Endothelial cell of umbilical vein (primary cell): Measurements from ENCODE around the gene GCH1. TPM values are rescaled to one million over a fixed set of nuclear protein-coding genes. Genes with fewer than 3 reads are reported as not detected.

Source experiments
- BruUV-seq: library from RNA; stranded (reverse); fragments of 400-500 nt; replicated peaks from 2 replicates; lab custom pipeline; 2021; lab: Mats Ljungman, UMichigan
- CTCF ChIA-PET: fragments of 300-600, 350-600 bp; sonication (Branson Sonifier 250); formaldehyde crosslinking; loops from one replicate; lab custom pipeline; 2021; ENCODE audit warnings: antibody characterized with exemption, inconsistent platforms; lab: Charles Lee
- POLR2A ChIA-PET: fragments of 300-600, 350-600 bp; sonication (Branson Sonifier 250); formaldehyde crosslinking; loops from one replicate; lab custom pipeline; 2021; ENCODE audit warnings: antibody characterized with exemption, inconsistent platforms; lab: Charles Lee
- DNase-seq: peaks from one replicate; pipeline ENCODE4 v3.0.0-alpha.2; 2011; ENCODE audit warnings: low read depth, low spot score
- FAIRE-seq: peaks from 2 replicates; lab custom pipeline; 2011; peaks lifted over from hg19 to GRCh38; lab: Jason Lieb, UNC
- H2AFZ ChIP-seq: 2 replicates; pipeline ENCODE4 v1.6.0; 2012; ENCODE audit warnings: low read depth, low read length, control low read depth, inconsistent platforms
- H3K27ac ChIP-seq: 2 replicates; pipeline ENCODE4 v1.5.1; 2011; ENCODE audit warnings: low read depth, mild to moderate bottlenecking, control low read depth, low read length, moderate library complexity; ENCODE audit not compliant: insufficient read depth
- H3K27me3 ChIP-seq, 2 experiments: 2 replicates each; pipeline versions ENCODE4 v1.6.0 to v1.6.1; 2011; ENCODE audit warnings: low read length in 2 of 2, mixed read lengths in 1 of 2; ENCODE audit not compliant: control insufficient read depth in 2 of 2, insufficient read depth in 2 of 2
- H3K36me3 ChIP-seq, 2 experiments: 2 replicates in 1 of 2; 3 replicates in 1 of 2; pipeline ENCODE4 v1.5.1; 2011; ENCODE audit warnings: low read length in 2 of 2, mild to moderate bottlenecking in 1 of 2, moderate library complexity in 1 of 2; ENCODE audit not compliant: control insufficient read depth in 2 of 2, insufficient read depth in 2 of 2; ENCODE audit errors: extremely low read depth in 1 of 2
- H3K4me1 ChIP-seq: 3 replicates; pipeline ENCODE4 v1.5.1; 2011; ENCODE audit warnings: mild to moderate bottlenecking, low read length; ENCODE audit not compliant: control insufficient read depth, insufficient read depth; ENCODE audit errors: extremely low read depth
- H3K4me2 ChIP-seq: 2 replicates; pipeline ENCODE4 v1.6.1; 2011; ENCODE audit warnings: low read length, control low read depth, mixed read lengths; ENCODE audit not compliant: insufficient read depth
- H3K4me3 ChIP-seq, 3 experiments: fragments of 200-600 bp in 1 of 3; sonication (generic), shearing (Covaris generic) in 1 of 3; replicated peaks in 1 of 3; 2 replicates each; pipeline ENCODE4 v1.5.1; 2011 to 2016; ENCODE audit warnings: control low read depth in 3 of 3, low read length in 3 of 3, mild to moderate bottlenecking in 2 of 3, inconsistent platforms in 1 of 3, low read depth in 1 of 3, moderate library complexity in 1 of 3; ENCODE audit not compliant: insufficient read depth in 1 of 3
- H3K79me2 ChIP-seq: 2 replicates; pipeline ENCODE4 v1.6.0; 2012; ENCODE audit warnings: low read length, inconsistent platforms; ENCODE audit not compliant: control insufficient read depth, insufficient read depth
- H3K9ac ChIP-seq: replicated peaks from 2 replicates; pipeline ENCODE3; 2011; ENCODE audit warnings: low read length, control low read depth; ENCODE audit not compliant: insufficient read depth; ENCODE audit errors: extremely low read depth
- H3K9me1 ChIP-seq: replicated peaks from 3 replicates; pipeline ENCODE4 v1.6.0; 2011; ENCODE audit warnings: mild to moderate bottlenecking, low read length; ENCODE audit not compliant: control insufficient read depth, insufficient read depth; ENCODE audit errors: extremely low read depth
- H3K9me3 ChIP-seq: replicated peaks from 2 replicates; pipeline ENCODE4 v1.5.1; 2012; ENCODE audit warnings: low read length, inconsistent platforms; ENCODE audit not compliant: control insufficient read depth, insufficient read depth
- H4K20me1 ChIP-seq: replicated peaks from 2 replicates; pipeline ENCODE3; 2011; ENCODE audit warnings: mild to moderate bottlenecking, low read length; ENCODE audit not compliant: control insufficient read depth, insufficient read depth; ENCODE audit errors: extremely low read depth
- CTCF ChIP-seq, 2 donors: IDR thresholded peaks; 1 replicate in 1 of 2; 2 replicates in 1 of 2; pipeline ENCODE4 v1.5.1; 2011; ENCODE audit warnings: low read length in 2 of 2, mild to moderate bottlenecking in 2 of 2, moderate library complexity in 2 of 2, control low read depth in 1 of 2, inconsistent platforms in 1 of 2, low read depth in 1 of 2; ENCODE audit not compliant: insufficient read depth in 1 of 2; ENCODE audit errors: extremely low read depth in 1 of 2
- EZH2 ChIP-seq: IDR thresholded peaks from 2 replicates; pipeline ENCODE4 v1.6.1; 2012; ENCODE audit warnings: borderline replicate concordance, low read depth, mild to moderate bottlenecking, moderate library complexity, low read length, inconsistent platforms; ENCODE audit not compliant: severe bottlenecking
- FOS ChIP-seq: IDR thresholded peaks from 2 replicates; pipeline ENCODE4 v1.6.1; 2011; ENCODE audit warnings: mild to moderate bottlenecking, low read length, moderate library complexity, borderline replicate concordance; ENCODE audit not compliant: insufficient read depth
- GATA2 ChIP-seq: IDR thresholded peaks from 2 replicates; pipeline ENCODE4 v1.7.0; 2011; ENCODE audit warnings: low read depth, mild to moderate bottlenecking, moderate library complexity, mixed read lengths, low read length; ENCODE audit not compliant: insufficient read length, insufficient read depth
- JUN ChIP-seq: IDR thresholded peaks from 2 replicates; pipeline ENCODE4 v1.6.1; 2011; ENCODE audit warnings: borderline replicate concordance, low read depth; ENCODE audit not compliant: insufficient read length, insufficient read depth
- MAX ChIP-seq: IDR thresholded peaks from 2 replicates; pipeline ENCODE4 v1.6.1; 2011; ENCODE audit not compliant: insufficient read depth, insufficient read length
- MYC ChIP-seq: IDR thresholded peaks from one replicate; pipeline ENCODE4 v1.6.1; 2011; ENCODE audit warnings: mild to moderate bottlenecking, low read depth, low read length
- POLR2A ChIP-seq: IDR thresholded peaks from 2 replicates; pipeline ENCODE4 v1.6.1; 2012; ENCODE audit warnings: low read depth, mild to moderate bottlenecking, control low read depth, low read length
- POLR2AphosphoS5 ChIP-seq: IDR thresholded peaks from 2 replicates; pipeline ENCODE4 v1.6.1; 2012; ENCODE audit warnings: low read depth, mild to moderate bottlenecking, control low read depth, low read length, moderate library complexity; ENCODE audit not compliant: insufficient read depth
- dilution Hi-C: fragments of 300-500 bp; cut with MboI; formaldehyde crosslinking; loops from one replicate; pipeline ENCODE4 v1.15.0; 2019; ENCODE audit warnings: low sequenced_read_pairs; ENCODE audit not compliant: extremely low pct_ligation_motif_present
- intact Hi-C: fragments of 100-400 bp; cut with micrococcal nuclease; formaldehyde crosslinking; loops from one replicate; pipeline ENCODE4 v1.10.0; 2022
- polyA plus RNA-seq, 4 experiments: library from polyadenylated mRNA; depleted of rRNA in 3 of 4; stranded (reverse) in 3 of 4; unstranded in 1 of 4; fragments of >200 nt; gene quantifications; 2 replicates each; pipeline versions ENCODE4 v1.2.1 to v1.2.3, GENCODE V29; 2011 to 2012; ENCODE audit warnings: missing spikeins in 1 of 4
- total RNA-seq: library from RNA; stranded (reverse); gene quantifications from 2 replicates; pipeline ENCODE4 v1.2.3, GENCODE V29; 2021

GCH1 gene
- total and polyA plus RNA-seq, 2 donors (not counting 3 experiments of a cell fraction or from before 2014, with no cell fraction given), result 3.6 to 4.6 TPM

- no peak overlapping the region for H2AFZ ChIP-seq
- H3K36me3 ChIP-seq, result no peaks in the 10 kb centered on the region
- H3K27ac ChIP-seq, result no peak overlapping the region
- ChIA-PET CTCF (interaction anchor here (1.4 to 2.5 kb wide), 6 partner anchors 10 to 327 kb away, joined by 3 to 14 read pairs (median 6); no protein-coding TSS in a partner anchor), POLR2A (no interaction called here)
- H3K79me2 ChIP-seq, result no peaks in the 10 kb centered on the region
- no peak overlapping the region for H3K4me2 ChIP-seq
- dilution Hi-C loops, result no loop called here
- H3K9ac ChIP-seq, result no peak overlapping the region
- DNase-seq (no peak), FAIRE-seq (no peak)
- H3K4me1 ChIP-seq, result peaks cover 6% of the 10 kb centered on the region
- no peaks in the 10 kb centered on the region for H3K27me3 ChIP-seq
- intact Hi-C loops, result no loop called here
- no peak overlapping the region for H3K4me3 ChIP-seq
- H4K20me1 ChIP-seq, result no peaks in the 10 kb centered on the region
- no peaks in the 10 kb centered on the region for H3K9me3 ChIP-seq
- H3K9me1 ChIP-seq, result no peaks in the 10 kb centered on the region
- TF ChIP-seq CTCF (IDR thresholded peaks at IDR 0.05; ENCODE audit: extremely low read depth in 1 of 2, insufficient read depth in 1 of 2, low read depth in 1 of 2, low read length in 2 of 2), result no peak
- no peak for TF ChIP-seq FOS
- TF ChIP-seq JUN, result no peak
- TF ChIP-seq POLR2AphosphoS5, result no peak
- no peak for TF ChIP-seq MYC
- no peak for TF ChIP-seq POLR2A
- no peak for TF ChIP-seq MAX
- TF ChIP-seq GATA2, result no peak
- no peak for TF ChIP-seq EZH2
- no TSS peak for BruUV-seq
Observed at GRCh38 chr14:54891471-54892245, 11.0 kb downstream of the GCH1 start.
